Lower leg skin (tissue), 3 donors: Measurements from ENCODE around the gene HACD4.

Experiments
- POLR2A ChIP-seq, 2 donors: fragments of 450-650 bp; IDR thresholded peaks; one replicate each; pipeline ENCODE4 v1.6.1; 2016 to 2017; ENCODE audit warnings: antibody characterized with exemption in 2 of 2, mild to moderate bottlenecking in 1 of 2, moderate library complexity in 1 of 2
- TF ChIP-seq, protein P1 (sequence below), 3 donors: fragments of 450-650 bp; IDR thresholded peaks; one replicate each; pipeline ENCODE4 v1.5.1; 2016; ENCODE audit warnings: antibody characterized with exemption in 3 of 3, mild to moderate bottlenecking in 3 of 3, moderate library complexity in 2 of 3

DNA sequence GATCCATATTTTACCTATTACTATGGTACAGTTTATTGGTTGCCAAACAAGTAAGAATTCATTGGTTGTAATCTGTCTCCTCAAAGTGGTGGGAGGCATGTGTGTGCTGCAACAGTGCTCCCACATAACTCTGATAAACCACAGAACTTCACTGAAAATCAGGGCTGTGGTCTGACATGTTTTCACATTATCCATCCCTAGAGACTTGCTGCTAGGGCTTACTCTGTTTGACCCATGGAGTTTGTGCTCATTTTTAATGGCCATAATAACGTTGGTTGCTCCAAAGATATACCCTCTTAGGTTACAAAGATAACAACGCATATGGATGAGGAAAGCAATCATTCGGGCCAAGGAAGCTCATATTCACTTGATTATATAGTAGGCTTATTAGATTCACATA, 37.0 kb downstream of the HACD4 start:
- TF ChIP-seq, protein P1, sequence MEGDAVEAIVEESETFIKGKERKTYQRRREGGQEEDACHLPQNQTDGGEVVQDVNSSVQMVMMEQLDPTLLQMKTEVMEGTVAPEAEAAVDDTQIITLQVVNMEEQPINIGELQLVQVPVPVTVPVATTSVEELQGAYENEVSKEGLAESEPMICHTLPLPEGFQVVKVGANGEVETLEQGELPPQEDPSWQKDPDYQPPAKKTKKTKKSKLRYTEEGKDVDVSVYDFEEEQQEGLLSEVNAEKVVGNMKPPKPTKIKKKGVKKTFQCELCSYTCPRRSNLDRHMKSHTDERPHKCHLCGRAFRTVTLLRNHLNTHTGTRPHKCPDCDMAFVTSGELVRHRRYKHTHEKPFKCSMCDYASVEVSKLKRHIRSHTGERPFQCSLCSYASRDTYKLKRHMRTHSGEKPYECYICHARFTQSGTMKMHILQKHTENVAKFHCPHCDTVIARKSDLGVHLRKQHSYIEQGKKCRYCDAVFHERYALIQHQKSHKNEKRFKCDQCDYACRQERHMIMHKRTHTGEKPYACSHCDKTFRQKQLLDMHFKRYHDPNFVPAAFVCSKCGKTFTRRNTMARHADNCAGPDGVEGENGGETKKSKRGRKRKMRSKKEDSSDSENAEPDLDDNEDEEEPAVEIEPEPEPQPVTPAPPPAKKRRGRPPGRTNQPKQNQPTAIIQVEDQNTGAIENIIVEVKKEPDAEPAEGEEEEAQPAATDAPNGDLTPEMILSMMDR (IDR thresholded peaks at IDR 0.05) = no peak
- TF ChIP-seq POLR2A (IDR thresholded peaks at IDR 0.05) = no peak
